Osteocyte (in vitro differentiated cells): ENCODE data around the gene UBASH3A. TPM values are rescaled to one million over a fixed set of nuclear protein-coding genes. Genes with fewer than 3 reads are reported as not detected.

Experiments used
- DNase-seq: peaks from one replicate; pipeline ENCODE4 v3.0.0; 2021; ENCODE audit warnings: mixed read lengths; ENCODE audit not compliant: unreplicated experiment; ENCODE audit errors: extremely low spot score
- H3K27ac Mint-ChIP-seq: one replicate; pipeline ENCODE4 v1.8.0; 2021; ENCODE audit warnings: mild to moderate bottlenecking, mixed read lengths; ENCODE audit not compliant: unreplicated experiment
- H3K27me3 Mint-ChIP-seq: one replicate; pipeline ENCODE4 v1.8.0; 2021; ENCODE audit warnings: mixed read lengths; ENCODE audit not compliant: unreplicated experiment
- H3K36me3 Mint-ChIP-seq: one replicate; pipeline ENCODE4 v1.8.0; 2021; ENCODE audit warnings: mixed read lengths; ENCODE audit not compliant: unreplicated experiment
- H3K4me1 Mint-ChIP-seq: one replicate; pipeline ENCODE4 v1.8.0; 2021; ENCODE audit warnings: mixed read lengths; ENCODE audit not compliant: unreplicated experiment
- H3K4me3 Mint-ChIP-seq: one replicate; pipeline ENCODE4 v1.8.0; 2021; ENCODE audit warnings: mild to moderate bottlenecking, moderate library complexity, mixed read lengths; ENCODE audit not compliant: unreplicated experiment
- H3K9me3 Mint-ChIP-seq: one replicate; pipeline ENCODE4 v1.8.0; 2021; ENCODE audit warnings: mixed read lengths; ENCODE audit not compliant: unreplicated experiment
- total RNA-seq: library from RNA; stranded (reverse); gene quantifications from 2 replicates; pipeline ENCODE4 v1.2.1, GENCODE V29; 2021
- TF ChIP-seq, protein P1 (sequence below): fragments of 200-600 bp; sonication (generic); IDR thresholded peaks from 2 replicates; pipeline ENCODE4 v1.5.0; 2021; ENCODE audit warnings: antibody characterized with exemption, mild to moderate bottlenecking, moderate library complexity

UBASH3A gene
- total RNA-seq, 1 donor from 2014 or later, result not detected

DNA sequence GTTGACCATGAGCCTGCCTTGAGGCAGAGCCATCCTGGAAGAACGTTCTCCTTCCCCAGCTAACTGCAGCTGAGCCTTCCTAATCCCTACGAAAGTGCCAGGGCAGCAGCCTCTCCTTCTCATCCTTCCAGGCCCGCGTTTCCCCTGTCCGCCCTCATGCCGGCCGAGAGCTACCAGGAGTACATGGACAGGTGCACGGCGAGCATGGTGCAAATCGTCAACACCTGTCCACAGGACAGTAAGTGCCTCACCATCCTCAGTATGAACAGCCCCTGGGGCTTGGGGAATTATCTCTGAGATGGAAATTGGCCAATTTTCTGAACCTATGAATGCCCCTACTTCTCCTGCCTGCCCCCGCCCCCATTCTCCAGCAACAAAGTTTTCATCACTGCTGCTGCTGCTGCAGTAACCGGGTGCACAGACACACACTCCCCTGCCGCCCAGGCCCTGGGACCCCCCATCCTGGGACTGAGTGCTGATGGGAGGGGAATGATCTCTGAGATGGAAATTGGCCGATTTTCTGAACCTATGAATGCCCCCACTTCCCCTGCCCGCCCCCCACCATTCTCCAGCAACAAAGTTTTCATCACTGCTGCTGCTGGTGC, 39.6 kb downstream of the UBASH3A start:
- H3K36me3 Mint-ChIP-seq, result no peaks in the 10 kb centered on the region
- H3K27ac Mint-ChIP-seq, result no peak overlapping the region
- no peak for DNase-seq
- no peak overlapping the region for H3K4me3 Mint-ChIP-seq
- peaks cover 29% of the 10 kb centered on the region for H3K27me3 Mint-ChIP-seq
- H3K9me3 Mint-ChIP-seq, result no peaks in the 10 kb centered on the region
- TF ChIP-seq, protein P1, sequence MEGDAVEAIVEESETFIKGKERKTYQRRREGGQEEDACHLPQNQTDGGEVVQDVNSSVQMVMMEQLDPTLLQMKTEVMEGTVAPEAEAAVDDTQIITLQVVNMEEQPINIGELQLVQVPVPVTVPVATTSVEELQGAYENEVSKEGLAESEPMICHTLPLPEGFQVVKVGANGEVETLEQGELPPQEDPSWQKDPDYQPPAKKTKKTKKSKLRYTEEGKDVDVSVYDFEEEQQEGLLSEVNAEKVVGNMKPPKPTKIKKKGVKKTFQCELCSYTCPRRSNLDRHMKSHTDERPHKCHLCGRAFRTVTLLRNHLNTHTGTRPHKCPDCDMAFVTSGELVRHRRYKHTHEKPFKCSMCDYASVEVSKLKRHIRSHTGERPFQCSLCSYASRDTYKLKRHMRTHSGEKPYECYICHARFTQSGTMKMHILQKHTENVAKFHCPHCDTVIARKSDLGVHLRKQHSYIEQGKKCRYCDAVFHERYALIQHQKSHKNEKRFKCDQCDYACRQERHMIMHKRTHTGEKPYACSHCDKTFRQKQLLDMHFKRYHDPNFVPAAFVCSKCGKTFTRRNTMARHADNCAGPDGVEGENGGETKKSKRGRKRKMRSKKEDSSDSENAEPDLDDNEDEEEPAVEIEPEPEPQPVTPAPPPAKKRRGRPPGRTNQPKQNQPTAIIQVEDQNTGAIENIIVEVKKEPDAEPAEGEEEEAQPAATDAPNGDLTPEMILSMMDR, result no peak
- H3K4me1 Mint-ChIP-seq, result no peaks in the 10 kb centered on the region

DNA sequence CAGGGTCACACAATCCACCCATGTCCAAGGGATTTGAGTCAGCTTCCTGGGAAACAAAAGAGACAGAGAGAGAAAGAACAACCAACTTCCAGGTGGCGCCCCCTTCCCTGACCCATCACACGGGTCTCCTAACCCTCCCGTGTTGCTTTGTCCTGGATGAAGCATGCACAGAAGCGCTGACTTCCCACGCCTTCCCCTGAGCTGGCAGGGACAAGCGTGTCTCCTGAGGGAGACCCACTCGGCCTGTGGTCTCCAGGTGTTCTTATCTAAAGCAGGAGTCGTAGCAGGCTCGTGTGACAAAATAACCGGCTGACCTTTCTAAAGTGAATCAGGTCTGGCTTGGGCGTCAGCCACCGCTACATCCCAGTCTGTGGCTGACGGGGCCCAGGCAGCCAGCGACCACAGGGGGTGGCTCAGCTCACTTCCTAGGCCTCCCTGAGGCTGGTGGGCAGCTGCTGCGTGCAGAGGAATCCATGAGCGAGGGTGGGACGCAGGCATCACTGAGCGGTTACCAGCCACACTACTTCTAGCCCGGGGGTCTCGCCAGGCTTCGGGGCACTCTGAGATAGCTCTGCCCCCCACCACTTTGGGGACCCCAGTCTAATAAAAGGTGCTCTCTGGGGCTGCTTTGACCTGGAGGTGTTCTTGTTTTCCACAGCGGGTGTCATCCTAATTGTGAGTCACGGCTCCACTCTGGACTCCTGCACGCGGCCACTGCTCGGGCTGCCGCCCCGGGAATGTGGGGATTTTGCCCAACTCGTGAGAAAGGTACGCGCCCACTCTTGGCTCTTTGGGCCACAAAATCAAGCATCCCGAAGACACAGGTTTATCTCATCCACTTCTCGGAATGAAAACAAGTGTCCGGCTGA, 40.4 kb downstream of the UBASH3A start:
- Mint-ChIP-seq H3K27me3 (peaks cover 29% of the 10 kb centered on the region), H3K9me3 (no peaks in the 10 kb centered on the region), H3K36me3 (no peaks in the 10 kb centered on the region), H3K4me1 (no peaks in the 10 kb centered on the region), H3K4me3 (no peak overlapping the region), H3K27ac (no peak overlapping the region)
- no peak for DNase-seq
- TF ChIP-seq, protein P1, result no peak

DNA sequence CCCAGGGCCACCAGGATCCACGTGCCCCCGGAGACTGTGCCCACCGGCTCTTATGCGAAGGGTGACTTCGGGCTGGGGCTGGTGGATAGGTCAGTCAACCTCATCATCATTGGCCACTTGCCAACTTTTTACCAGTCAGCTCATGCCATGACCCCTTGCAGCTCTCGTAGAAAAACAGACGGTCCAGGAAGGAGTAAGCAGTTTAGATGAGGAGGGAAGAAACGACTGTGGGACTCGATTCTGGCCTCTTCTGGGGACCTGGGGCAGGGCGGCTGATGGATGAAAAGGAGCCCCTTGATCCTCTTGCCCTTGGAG, 41.0 kb downstream of the UBASH3A start:
- Mint-ChIP-seq H3K27ac (no peak overlapping the region), H3K4me3 (no peak overlapping the region), H3K4me1 (peaks cover under 1% of the 10 kb centered on the region), H3K36me3 (no peaks in the 10 kb centered on the region), H3K9me3 (no peaks in the 10 kb centered on the region), H3K27me3 (peaks cover 29% of the 10 kb centered on the region)
- TF ChIP-seq, protein P1, result no peak
- DNase-seq, result no peak

DNA sequence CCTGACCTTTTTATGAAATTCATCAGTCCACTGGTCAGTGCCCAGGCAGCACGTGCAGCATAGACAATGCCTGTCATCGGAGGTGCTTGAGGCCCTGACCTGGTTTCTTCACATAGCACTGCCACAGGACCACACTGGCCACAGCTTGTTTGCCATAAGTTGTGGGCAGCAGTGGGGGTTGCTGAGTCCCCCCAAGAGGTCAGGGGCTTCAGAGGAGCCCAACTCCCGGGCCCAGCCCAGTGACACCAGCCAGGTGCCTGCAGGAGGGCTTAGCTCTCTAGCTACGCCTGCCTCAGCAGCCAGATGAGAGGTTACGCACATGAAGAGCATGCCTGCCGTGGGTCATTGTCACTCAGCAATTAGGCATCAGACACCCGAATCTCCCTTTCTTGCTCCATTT, 41.6 kb downstream of the UBASH3A start:
- H3K27ac Mint-ChIP-seq, result no peak overlapping the region
- peaks cover 6% of the 10 kb centered on the region for H3K4me1 Mint-ChIP-seq
- H3K9me3 Mint-ChIP-seq, result no peaks in the 10 kb centered on the region
- H3K27me3 Mint-ChIP-seq, result peaks cover 29% of the 10 kb centered on the region
- TF ChIP-seq, protein P1, result no peak
- no peak overlapping the region for H3K4me3 Mint-ChIP-seq
- DNase-seq, result no peak
- no peaks in the 10 kb centered on the region for H3K36me3 Mint-ChIP-seq

DNA sequence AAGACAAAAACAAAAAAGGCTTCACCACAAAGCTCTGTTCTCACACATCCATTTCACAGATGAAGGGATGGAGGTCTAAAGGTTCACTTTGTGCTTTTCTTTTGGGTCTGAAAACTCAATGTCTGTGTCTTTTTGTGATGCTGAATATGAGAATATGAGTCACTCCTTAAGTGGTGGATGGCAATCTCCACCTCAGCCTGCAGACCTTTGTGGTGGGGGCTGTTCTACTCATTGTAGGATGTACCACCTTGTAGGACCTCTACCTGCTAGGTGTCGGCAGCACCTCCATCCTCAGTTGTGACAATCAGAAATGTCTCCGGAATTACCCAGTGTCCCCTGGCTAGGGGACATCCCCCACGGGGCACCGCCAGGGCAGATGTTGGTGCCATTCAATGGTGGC, 42.8 kb downstream of the UBASH3A start:
- DNase-seq, result no peak
- no peak overlapping the region for H3K4me3 Mint-ChIP-seq
- no peaks in the 10 kb centered on the region for H3K36me3 Mint-ChIP-seq
- H3K27me3 Mint-ChIP-seq, result peaks cover 29% of the 10 kb centered on the region
- H3K27ac Mint-ChIP-seq, result no peak overlapping the region
- peaks cover 9% of the 10 kb centered on the region for H3K4me1 Mint-ChIP-seq
- TF ChIP-seq, protein P1, result no peak
- no peaks in the 10 kb centered on the region for H3K9me3 Mint-ChIP-seq
